ENCODE results near the gene YAE1.

Gene YAE1

DNA sequence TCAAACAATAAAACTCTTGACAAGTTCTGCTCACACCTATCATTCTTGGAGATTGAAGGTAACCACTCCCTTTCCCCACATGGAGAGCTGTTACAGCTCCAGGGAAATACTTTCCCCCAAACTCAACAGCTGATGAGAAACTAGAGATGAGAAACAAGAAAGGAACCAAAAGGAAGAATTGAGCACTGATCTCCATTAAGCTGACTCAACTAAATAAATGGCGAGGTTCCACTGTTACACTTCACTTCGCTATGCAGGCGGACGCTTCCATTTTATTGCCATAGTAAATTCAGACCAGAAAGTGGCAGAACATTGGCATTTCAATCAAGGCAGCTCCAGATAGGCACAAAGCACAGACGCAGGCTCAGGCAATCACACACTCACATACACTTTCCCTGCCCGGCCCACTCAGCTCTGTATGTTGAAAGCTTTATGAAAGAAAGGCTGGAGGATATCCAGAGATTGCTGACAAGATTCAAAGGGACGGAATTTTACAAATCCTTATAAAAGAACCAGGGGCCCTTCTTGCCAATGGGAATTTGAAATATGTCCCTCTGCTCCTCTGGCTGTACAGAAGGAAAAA is 11.5 kb upstream of the YAE1 start:
- DNase-seq (ENCODE audit: low read depth in 2 of 2, low spot score in 1 of 2): no peak

DNA sequence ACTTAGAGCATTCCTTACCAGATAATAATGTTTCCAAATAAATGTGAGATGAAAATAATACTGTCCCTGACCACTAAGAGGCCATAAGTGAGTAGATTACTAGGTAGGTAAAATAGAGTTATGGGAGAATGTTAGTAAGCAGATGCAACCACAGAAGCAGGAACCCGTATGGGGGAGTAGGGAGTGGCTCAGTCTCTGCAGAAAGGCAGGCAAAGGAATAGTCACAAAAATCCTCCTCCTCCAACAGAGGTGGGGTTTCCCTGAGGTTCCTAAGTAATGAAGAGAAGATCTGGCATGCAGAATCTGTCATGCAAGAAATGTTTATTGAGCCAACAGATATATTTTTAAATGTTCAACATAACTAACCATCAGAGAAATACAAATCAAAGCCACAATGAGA is 9.0 kb upstream of the YAE1 start:
- no peak for DNase-seq (ENCODE audit: low read depth in 2 of 2, low spot score in 1 of 2)

DNA sequence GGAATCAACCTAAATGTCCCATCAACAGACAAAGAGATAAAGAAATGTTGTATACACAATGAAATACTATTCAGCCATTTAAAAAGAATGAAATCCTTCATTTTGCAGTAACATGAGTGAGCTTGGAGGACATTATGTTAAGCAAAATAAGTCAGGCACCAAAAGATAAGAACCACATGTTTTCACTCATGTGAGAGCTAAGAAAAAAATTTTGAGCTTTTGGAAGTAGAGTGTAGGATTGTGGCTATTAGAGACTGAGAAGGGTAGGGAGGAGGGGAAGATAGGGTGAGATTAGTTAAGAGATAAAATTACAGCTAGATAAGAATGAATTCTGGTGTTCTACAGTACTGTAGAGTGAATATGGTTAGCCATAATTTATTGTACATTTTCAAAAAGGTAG is 8.3 kb upstream of the YAE1 start:
- no peak for DNase-seq (ENCODE audit: low read depth in 2 of 2, low spot score in 1 of 2)

DNA sequence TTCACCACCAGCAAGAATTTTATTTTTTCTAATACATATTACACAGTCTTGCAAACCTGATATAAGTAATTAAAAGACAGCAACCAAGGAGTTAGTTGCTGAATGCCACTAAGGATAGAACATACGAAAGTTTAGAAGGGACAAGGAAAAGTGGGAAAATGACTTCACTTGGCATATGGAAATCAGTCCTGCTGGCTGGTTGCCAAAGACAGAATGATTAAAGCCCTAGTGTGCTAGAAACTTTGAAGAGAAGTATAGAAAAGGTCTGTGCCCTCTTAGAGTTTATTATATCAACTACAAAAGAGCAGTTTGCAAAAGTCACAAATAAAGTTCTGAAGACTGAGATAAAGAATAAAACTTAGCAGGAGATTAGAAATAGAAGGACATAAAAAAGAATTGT is 5.8 kb upstream of the YAE1 start:
- DNase-seq (ENCODE audit: low read depth in 2 of 2, low spot score in 1 of 2): no peak

DNA sequence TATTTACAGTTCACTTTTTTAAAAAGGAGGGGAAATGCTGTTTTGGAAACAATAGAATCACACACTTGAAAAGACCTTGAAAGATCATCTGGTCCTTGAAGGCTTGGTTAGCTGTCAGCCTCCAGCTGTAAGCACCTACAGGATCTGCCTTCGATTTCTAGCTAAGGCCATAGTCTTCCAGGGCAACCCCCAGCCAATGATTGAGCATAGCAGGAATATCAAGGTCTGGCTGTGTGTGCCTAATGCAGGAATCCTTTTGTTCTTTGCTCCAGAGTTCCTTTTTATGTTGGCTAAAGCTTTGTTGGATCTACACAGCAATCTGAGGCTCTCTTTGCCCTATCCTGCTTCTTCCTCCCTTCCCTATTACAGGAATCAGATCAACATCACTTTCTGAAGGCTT is 5.2 kb upstream of the YAE1 start:
- no peak for DNase-seq (ENCODE audit: low read depth in 2 of 2, low spot score in 1 of 2)

DNA sequence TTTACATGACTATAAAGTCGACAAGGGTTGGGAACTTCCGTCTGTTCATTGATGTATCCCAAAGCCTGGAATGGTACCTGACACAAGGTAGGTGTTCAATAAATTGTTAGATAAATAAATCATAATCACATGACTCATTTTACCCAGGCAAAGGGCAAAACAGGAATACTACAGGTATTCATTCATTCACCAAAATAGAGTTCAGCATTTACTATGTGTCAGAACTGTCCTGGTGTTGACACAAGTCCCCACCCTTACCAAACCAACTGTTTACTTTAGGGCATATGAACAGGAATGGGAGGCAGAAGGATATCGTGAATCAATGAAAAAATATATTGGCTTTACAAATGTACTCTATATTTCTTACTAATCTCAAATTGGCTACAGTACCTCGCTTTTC is 666 bp upstream of the YAE1 start:
- no peak for DNase-seq (ENCODE audit: low read depth in 2 of 2, low spot score in 1 of 2)

DNA sequence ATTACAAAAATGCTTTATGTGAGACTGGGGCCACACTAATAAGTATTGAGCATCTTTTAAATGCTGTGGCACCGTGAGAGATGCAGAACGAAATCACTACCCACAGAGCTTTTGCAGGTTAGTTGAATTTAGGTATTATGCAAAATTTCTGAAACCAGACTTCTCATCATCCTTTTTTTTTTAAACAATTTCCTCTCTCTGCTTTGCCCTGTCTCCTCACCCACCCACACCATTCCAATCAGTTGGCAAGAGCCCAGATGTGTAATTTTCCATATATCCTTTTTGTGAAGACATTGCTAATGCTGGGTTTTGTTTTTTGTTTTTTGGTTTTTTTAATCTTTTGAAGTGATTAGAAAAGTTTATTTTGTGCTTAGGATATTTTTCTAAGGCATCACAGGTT is 1.1 kb downstream of the YAE1 start:
- DNase-seq (ENCODE audit: low read depth in 2 of 2, low spot score in 1 of 2): no peak

DNA sequence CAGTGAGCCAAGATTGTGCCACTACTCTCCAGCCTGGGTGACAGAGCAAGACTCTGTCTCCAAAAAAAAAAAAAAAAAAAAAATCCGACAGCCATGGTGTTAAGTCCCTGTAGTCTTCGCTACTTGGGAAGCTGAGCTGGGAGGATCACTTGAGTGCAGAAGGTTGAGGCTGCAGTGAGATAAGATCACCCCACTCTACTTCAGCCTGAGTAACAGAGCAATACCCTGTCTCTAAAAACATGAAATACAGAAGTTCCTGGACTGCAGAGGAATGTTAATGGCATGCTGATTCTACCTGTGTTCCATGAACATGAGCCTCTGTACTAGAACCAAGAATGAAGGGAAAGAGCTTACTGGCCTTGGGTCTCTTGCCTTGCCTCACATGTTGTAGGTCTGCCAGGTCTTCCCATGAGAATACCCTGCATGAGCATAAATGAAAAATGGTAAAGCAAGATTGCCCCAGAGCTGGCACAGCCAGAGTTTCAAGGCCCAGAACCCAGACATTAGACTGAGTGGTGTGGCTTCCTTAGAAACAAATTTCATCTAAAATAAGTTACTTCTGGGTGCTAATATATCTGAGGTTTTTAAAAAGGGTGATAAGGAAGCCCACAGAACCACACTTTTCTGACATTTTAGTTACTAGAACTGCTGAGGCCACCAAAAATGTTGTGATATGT is 8.6 kb downstream of the YAE1 start:
- DNase-seq (ENCODE audit: low read depth in 2 of 2, low spot score in 1 of 2): no peak

DNA sequence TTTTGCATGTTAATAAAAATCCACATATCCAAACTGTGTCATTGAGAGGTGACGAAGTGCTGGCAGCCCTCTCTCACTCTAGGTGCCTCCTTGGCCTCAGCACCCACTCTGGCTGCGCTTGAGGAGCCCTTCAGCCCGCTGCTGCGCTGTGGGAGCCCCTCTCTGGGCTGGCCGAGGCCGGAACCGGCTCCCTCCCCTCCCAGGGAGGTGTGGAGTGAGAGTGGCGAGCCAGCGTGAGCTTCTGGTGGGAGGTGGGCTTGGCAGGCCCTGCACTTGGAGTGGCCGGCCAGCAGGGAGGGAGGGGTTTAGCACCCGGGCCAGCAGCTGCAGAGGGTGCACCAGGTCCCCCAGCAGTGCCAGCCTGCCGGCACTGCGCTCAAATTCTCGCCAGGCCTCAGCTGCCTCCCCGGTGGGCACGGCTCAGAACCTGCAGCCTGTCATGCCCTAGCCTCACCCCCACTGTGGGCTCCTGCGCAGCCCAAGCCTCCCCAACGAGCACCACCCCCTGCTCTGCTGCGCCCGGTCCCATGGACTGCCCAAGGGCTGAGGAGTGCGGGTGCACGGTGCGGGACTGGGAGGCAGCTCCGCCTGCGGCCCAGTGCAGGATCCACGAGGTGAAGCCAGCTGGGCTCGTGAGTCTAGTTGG is 11.1 kb downstream of the YAE1 start:
- DNase-seq (ENCODE audit: low read depth in 2 of 2, low spot score in 1 of 2): no peak

DNA sequence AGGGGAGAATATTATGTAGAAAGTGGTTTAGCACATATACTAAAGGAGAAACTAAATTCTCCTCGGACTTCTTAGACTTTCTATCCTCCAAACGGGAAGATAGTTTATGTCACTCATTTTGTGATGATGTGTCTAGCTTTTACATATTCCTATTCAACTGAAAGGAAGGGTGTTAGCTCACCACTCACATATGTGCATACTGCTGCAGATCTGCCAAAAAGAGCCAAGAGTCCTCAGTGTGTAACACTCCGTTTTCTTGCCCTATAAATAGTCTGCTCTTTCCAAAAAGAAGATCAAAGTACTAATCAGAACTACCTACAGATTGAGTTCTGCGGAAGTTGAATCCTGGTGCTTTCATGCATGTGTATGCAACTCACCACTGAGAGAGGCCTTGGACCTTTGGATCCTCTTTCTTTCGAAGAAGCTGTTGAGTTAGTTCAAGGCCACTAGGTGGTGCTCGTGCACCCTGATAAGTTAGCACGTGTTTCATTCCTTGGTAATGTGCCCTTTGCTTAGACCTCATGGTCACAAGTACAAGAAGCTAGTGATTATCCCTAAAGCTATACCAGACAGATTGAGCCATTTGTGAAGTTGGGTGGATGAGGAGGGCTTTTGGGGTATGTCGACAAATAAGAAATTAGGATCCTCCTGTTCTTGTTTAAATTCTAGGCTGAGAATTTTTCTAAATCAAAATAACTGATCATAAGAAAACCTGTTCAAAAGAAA is 14.1 kb downstream of the YAE1 start:
- DNase-seq (ENCODE audit: low read depth in 2 of 2, low spot score in 1 of 2): peak; percentile 46 to 52

DNA sequence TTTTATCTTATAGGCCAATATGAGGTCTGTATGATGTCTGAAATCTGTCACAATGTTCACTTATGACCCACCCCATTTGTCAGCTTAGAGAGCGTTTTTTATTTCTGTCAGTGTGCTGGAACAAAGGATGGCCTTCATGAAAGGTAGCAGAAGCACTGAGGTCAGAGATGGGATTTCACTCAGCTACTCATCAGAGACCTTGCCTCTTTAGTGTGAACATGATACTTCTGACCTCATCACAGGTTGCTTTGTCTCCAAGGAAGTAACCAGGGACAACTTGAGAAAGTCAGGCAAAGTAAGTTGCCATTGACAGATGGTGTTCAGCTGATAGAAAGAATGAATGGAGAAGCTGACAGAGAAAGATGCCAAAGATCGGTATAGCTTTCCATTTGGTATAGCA is 16.3 kb downstream of the YAE1 start:
- no peak for DNase-seq (ENCODE audit: low read depth in 2 of 2, low spot score in 1 of 2)

DNA sequence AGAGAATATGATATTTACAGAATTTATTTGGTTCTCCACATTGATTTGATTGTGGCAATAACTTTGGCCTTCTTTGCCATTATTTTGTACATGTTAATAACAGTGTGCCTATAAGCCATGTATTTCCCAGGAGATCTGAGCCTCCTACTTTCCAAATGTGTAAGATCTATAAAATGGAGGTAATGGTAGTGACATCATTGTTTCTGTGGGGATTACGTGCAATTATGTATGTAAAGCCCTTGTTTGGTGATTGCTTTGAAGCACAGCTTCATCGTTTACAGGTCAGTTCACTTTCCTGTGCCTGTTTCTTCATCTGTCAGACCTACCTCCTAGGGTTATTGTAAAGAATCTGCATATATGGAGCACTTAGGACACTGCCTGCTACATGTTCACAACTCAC is 17.3 kb downstream of the YAE1 start:
- DNase-seq (ENCODE audit: low read depth in 2 of 2, low spot score in 1 of 2): no peak

DNA sequence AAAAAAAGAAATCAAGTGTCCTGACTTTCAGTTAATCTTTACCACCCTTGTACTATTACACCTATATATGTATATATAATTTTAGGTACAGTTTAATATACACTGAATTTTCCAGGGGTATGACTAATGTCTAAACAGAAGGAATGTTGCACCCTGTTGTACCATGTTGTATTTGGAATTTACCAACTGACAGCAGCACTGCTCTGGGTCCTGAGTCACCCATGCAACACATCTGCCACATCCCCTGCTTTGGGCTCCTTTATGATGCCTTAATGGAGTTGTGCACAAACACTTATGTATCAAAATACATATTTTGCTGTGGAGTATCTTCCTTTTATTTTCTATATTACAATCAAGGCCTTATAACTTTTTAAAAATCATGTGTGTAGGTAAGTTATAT is 21.2 kb downstream of the YAE1 start:
- no peak for DNase-seq (ENCODE audit: low read depth in 2 of 2, low spot score in 1 of 2)

DNA sequence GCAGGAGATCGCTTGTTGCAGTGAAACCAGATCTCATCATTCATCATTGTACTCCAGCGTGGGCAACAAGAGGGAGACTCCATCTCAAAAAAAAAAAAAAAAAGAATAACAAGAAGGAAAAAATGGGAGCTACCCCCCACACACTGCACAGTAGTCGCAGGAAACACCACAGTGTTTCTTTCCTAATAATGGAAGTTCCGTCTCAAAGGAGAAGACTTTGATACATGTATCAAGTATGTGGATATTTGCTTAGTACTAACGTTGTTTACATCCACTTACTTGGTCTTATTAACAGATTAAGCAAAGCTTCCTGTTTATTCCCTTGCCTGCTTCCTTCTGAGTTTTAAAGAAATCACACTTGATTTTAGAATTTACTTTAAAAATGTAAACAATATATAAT is 22.2 kb downstream of the YAE1 start:
- DNase-seq (ENCODE audit: low read depth in 2 of 2, low spot score in 1 of 2): no peak

DNA sequence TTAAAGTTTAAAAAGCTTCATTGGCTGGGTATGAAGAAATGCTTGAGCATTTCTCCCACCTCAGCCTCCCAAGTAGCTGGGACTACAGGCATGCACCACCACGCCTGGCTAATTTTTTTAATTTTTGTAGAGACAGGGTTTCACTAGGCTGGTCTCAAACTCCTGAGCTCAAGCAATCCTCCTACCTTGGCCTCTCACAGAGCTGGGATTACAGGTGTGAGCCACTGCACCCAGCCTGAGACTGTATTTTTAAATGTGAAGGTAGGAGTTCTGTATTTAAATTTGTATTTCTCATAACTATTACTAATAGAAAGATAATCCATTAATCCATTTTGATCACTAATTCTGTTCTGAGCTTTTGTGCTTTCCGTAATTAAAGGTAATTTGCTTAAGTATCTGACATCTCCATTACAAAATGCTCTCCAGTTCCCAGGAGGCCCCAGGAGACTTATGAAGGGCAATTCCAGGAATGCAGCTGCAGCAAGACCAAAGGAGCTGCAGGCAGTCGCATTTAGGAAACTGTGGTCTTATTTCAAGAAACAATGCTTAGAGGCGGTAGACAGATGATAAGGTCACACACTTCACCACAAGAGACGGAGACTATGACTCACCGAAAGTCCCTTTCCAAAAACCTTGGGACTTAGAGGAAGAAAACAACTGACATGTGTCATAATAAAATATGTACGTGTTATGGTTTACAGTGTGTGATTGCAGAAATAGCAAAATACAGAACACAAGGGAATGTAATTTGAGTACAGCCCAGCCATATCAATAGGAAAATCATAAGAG is 23.3 kb downstream of the YAE1 start:
- peak in 1 of 2 donors; percentile 35 for DNase-seq (ENCODE audit: low read depth in 2 of 2, low spot score in 1 of 2)

DNA sequence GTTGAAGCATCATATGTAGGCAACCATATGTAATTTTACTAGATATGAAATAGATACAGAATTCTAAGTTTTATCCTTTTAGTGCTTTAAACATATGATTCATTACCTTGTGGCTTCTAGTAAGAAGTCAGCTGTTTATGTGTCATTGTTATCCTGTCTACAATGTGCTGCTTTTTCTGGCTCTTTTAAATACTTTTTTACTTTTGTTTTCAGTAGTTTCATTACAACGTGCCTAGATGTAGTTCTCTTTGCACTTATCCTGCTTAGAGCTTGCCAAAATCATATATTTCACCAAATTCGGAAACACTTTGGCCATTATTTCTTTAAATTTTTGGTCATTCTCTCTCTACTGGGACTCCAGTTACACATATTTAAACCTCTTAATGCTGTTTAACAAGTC is 26.4 kb downstream of the YAE1 start:
- DNase-seq (ENCODE audit: low read depth in 2 of 2, low spot score in 1 of 2): no peak

DNA sequence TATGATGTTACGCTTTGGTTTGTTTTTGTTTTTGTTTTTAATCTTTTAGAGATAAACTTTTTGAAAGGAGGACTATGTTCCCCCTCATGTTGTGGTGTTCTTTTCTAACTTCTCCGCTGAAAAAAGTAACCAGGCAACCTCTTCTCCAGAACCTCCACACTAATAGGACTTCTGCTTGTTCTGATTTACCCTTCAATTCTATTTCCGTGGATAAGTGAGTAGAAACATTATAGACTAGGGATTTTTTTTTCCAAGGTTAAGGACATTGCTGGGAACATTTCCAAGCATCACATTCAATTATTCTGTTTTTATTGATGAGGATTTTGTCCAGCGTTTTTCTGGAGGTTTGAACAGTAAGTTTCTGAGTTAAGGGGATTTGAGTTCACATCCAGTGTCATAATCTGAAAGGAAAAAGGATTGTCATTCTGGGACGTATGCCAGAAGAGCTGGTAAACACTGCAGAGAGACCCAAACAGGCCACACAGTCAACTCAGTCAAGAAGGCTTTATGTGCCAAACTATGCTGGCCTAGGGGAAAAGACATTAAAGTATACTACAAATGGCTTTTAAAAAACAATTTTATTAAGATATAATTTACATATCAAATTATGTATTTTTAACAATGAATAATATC is 28.9 kb downstream of the YAE1 start:
- DNase-seq (ENCODE audit: low read depth in 2 of 2, low spot score in 1 of 2): no peak

DNA sequence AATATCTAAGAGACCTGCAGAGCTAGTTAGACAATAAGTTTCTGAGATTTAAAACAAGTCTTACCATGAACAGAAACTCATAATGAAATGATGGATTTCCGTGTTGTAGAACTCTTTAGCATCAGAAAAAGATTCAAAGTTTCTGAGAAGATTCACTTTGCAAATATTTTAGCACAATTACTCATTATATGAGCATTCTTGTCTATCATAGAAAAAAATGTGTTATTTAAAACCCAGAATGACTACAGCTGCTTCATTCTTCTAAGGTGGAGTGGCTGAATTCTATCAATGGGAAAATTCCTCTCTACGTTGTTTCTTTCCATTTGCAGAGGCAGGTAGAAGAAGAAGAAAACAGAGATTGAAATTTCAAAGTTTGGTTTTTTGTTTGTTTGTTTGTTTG is 36.1 kb downstream of the YAE1 start:
- DNase-seq (ENCODE audit: low read depth in 2 of 2, low spot score in 1 of 2): no peak

DNA sequence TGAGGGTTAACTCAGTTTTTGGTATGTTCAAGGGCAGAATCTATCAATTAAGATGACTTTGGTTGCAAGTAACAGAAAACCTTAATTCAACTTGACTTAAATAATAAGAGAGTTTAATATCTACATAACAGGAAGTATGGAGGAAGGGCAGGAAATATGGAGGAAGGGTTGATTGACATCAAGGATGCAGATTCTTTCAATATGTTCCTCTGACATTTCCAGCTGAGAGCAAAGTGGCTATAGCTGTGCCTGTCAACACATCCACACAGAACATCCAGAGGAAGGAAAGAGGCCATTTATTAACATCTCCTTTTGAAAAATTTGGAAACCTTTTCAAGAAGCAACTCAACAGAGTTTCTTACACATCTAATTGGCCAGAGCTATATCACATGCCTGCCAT is 37.7 kb downstream of the YAE1 start:
- no peak for DNase-seq (ENCODE audit: low read depth in 2 of 2, low spot score in 1 of 2)

DNA sequence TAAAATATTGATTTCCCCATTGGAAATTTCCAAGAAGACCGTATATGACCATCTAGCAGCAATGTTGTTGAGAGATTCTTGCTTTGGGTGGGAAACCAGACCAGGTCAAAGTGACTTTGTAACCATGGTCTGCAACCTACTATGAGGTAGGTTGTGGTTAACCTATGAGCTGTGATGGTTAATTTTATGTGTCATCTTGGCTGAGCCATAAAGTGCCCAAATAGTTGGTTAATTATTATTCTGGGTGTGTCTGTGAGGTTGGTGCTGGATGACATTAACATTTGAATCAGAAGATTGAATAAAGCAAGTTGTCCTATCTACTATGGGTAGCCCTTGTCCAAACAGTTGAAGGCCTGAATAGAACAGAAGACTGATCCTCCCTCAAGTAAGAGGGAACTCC is 38.9 kb downstream of the YAE1 start:
- no peak for DNase-seq (ENCODE audit: low read depth in 2 of 2, low spot score in 1 of 2)

DNA sequence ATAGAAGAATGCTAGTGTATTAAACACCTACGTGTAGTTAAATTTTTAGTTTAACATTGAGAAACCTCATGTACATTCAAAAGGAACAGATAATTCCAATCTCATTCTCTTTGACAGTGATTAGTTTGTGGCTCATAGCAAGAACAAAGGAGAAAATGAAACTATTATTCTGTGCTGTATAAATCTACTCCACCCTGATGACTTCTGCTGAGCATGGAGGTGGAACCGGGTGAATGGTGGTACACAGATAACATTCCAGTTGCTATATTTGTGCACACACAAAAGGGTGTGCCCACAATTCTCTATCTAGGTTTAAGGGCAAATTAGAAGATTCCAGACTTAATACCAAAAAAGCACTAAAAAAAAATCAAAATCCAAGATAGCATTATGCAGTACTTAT is 40.1 kb downstream of the YAE1 start:
- DNase-seq (ENCODE audit: low read depth in 2 of 2, low spot score in 1 of 2): no peak

All from stimulated activated CD8-positive, alpha-beta memory T cell treated with anti-CD3 and anti-CD28 coated beads, Interleukin-4, amount 100 ng/mL, for 4 hours (primary cell).